Stomach (tissue), 4 donors: ENCODE results near the gene SERPINA4.

ENCODE experiments used
- CTCF ChIP-seq, 7 experiments: fragments of 450-650 bp in 4 of 7; fragments of 200-600 bp in 3 of 7; sonication (generic) in 3 of 7; IDR thresholded peaks; one replicate each; pipeline ENCODE4 v1.5.1; 2016 to 2019; ENCODE audit warnings: antibody characterized with exemption in 7 of 7, control low read depth in 2 of 7, mild to moderate bottlenecking in 1 of 7
- POLR2AphosphoS5 ChIP-seq, 3 donors: sonication (generic); formaldehyde crosslinking; IDR thresholded peaks; one replicate each; pipeline ENCODE4 v1.6.1; 2016; ENCODE audit warnings: antibody characterized with exemption in 3 of 3

DNA sequence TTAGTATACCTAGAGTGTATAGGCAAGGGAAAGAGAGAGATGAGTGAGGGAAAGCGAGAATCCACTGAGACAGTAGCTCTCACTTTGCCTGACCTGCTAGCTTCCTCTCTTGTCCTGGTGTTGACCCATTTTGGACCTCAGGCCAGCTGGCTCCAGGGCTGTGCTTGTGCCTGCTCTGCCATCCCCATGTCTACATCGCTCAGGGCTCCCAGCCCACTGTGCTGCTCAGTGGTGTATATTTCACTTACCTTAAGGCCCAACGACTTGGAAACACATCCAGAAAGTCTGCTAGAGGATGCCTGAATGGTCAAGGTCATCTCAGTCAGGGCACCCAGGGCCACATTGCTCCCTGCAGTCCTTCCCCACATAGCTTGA is 964 bp upstream of the SERPINA4 start:
- TF ChIP-seq CTCF (IDR thresholded peaks at IDR 0.05), result no peak
- no peak for TF ChIP-seq POLR2AphosphoS5 (IDR thresholded peaks at IDR 0.05)
